GF-D8 (cell line): ENCODE measurements around the gene UBE2R2.
"Not testable (repeated sequence)": the region's sequence is repeated elsewhere in the genome, so short reads cannot be mapped to it uniquely, and the experiment has no call there.

Experiments used
- DNase-seq: peaks from one replicate; lab custom pipeline; 2025; lab: John Stamatoyannopoulos, UW

UBE2R2 gene

GRCh38 chr9:33843312-33843961, 26.5 kb downstream of the UBE2R2 start:
- DNase-seq = no peak

GRCh38 chr9:33846231-33846630, 29.3 kb downstream of the UBE2R2 start:
- DNase-seq = no peak

- not testable (repeated sequence) for DNase-seq
Measured at GRCh38 chr9:33847894-33848205, 30.9 kb downstream of the UBE2R2 start.

GRCh38 chr9:33850267-33850629, 33.3 kb downstream of the UBE2R2 start:
- DNase-seq = no peak

GRCh38 chr9:33850677-33851076, 33.7 kb downstream of the UBE2R2 start:
- no peak for DNase-seq

- DNase-seq = no peak
Measured at GRCh38 chr9:33851301-33851700, 34.3 kb downstream of the UBE2R2 start.

- peak; percentile 8 for DNase-seq
Measured at GRCh38 chr9:33852216-33852826, 35.4 kb downstream of the UBE2R2 start.

- no peak for DNase-seq
Measured at GRCh38 chr9:33856247-33856646, 39.3 kb downstream of the UBE2R2 start.

GRCh38 chr9:33858423-33858822, 41.5 kb downstream of the UBE2R2 start:
- no peak for DNase-seq

- no peak for DNase-seq
Measured at GRCh38 chr9:33860200-33860871, 43.4 kb downstream of the UBE2R2 start.

GRCh38 chr9:33861917-33862453, 45.0 kb downstream of the UBE2R2 start:
- no peak for DNase-seq

- DNase-seq = not testable (repeated sequence)
Measured at GRCh38 chr9:33863027-33863426, 46.1 kb downstream of the UBE2R2 start.

- DNase-seq = no peak
Measured at GRCh38 chr9:33867747-33868439, 50.9 kb downstream of the UBE2R2 start.

- no peak for DNase-seq
Measured at GRCh38 chr9:33868440-33868973, 51.5 kb downstream of the UBE2R2 start.

GRCh38 chr9:33869243-33869642, 52.3 kb downstream of the UBE2R2 start:
- DNase-seq = not testable (repeated sequence)

GRCh38 chr9:33877727-33878489, 60.9 kb downstream of the UBE2R2 start:
- DNase-seq = no peak

- DNase-seq = no peak
Measured at GRCh38 chr9:33878691-33879366, 61.9 kb downstream of the UBE2R2 start.

- no peak for DNase-seq
Measured at GRCh38 chr9:33880211-33881089, 63.5 kb downstream of the UBE2R2 start.

GRCh38 chr9:33881635-33882034, 64.7 kb downstream of the UBE2R2 start:
- no peak for DNase-seq
